Subcutaneous abdominal adipose tissue (tissue), 5 donors: ENCODE data around the gene SLBP.
A peak's percentile ranks its signal among the peaks of the same experiment; 100 is the strongest.

ENCODE experiments used
- H3K27ac ChIP-seq: one replicate; pipeline ENCODE4 v1.7.0; 2013; ENCODE audit warnings: low read depth, mild to moderate bottlenecking, inconsistent platforms, low read length, moderate library complexity
- H3K27me3 ChIP-seq, 5 donors: one replicate each; pipeline ENCODE4 v1.7.0; 2013; ENCODE audit warnings: low read length in 5 of 5, inconsistent platforms in 1 of 5; ENCODE audit not compliant: control insufficient read depth in 5 of 5, insufficient read depth in 4 of 5
- H3K36me3 ChIP-seq, 5 donors: one replicate each; pipeline ENCODE4 v1.7.0; 2013; ENCODE audit warnings: low read length in 5 of 5; ENCODE audit not compliant: control insufficient read depth in 5 of 5, insufficient read depth in 5 of 5
- H3K4me1 ChIP-seq, 5 donors: one replicate each; pipeline ENCODE4 v1.7.0; 2013; ENCODE audit warnings: low read length in 5 of 5, mild to moderate bottlenecking in 3 of 5, moderate library complexity in 1 of 5; ENCODE audit not compliant: control insufficient read depth in 5 of 5, insufficient read depth in 5 of 5
- H3K4me3 ChIP-seq, 5 donors: one replicate each; pipeline ENCODE4 v1.7.0; 2013; ENCODE audit warnings: low read length in 5 of 5, low read depth in 1 of 5
- H3K9ac ChIP-seq, 5 donors: one replicate each; pipeline ENCODE4 v1.7.0; 2013; ENCODE audit warnings: low read length in 5 of 5, mild to moderate bottlenecking in 4 of 5, moderate library complexity in 3 of 5
- H3K9me3 ChIP-seq, 5 donors: one replicate each; pipeline ENCODE4 v1.7.0; 2013; ENCODE audit warnings: low read length in 5 of 5; ENCODE audit not compliant: control insufficient read depth in 5 of 5
- donor health status: healthy.
- donor health status: healthy.
- donor health status: healthy.
- donor health status: healthy.
- donor health status: healthy.

The SLBP gene

GRCh38 chr4:1721003-1721665 lies 9.0 kb upstream of the SLBP start, which contains the start of the genes TACC3 and TMEM129:
TACC3 (plus strand) TSS chr4:1721521; CDS start chr4:1723422, 1,901 bp downstream.
TMEM129 (minus strand) TSS chr4:1721323; CDS start chr4:1720837, 486 bp downstream.
- H3K36me3 ChIP-seq = peaks cover 0 to 36% (median 21%) of the 10 kb centered on the region in 5 donors
- H3K4me3 ChIP-seq = peak within 1 kb of the TSS; percentile 64 to 88 (median 79)
- peak within 1 kb of the TSS; percentile 72 for H3K27ac ChIP-seq
- no peaks in the 10 kb centered on the region for H3K9me3 ChIP-seq
- H3K27me3 ChIP-seq = no peaks in the 10 kb centered on the region
- H3K9ac ChIP-seq = peak within 1 kb of the TSS in 4 of 5 donors; percentile 70 to 90 (median 84)
- H3K4me1 ChIP-seq = peaks cover 2 to 51% (median 40%) of the 10 kb centered on the region in 5 donors

- Histone ChIP-seq H3K9me3 (no peaks in the 10 kb centered on the region), H3K4me3 (peak overlapping the region; percentile 64 to 88 (median 79)), H3K36me3 (peaks cover 0 to 37% (median 22%) of the 10 kb centered on the region in 5 donors), H3K27me3 (no peaks in the 10 kb centered on the region), H3K4me1 (peaks cover 2 to 50% (median 40%) of the 10 kb centered on the region in 5 donors), H3K27ac (peak overlapping the region; percentile 72), H3K9ac (peak overlapping the region in 4 of 5 donors; percentile 70 to 90 (median 84))
Measured at GRCh38 chr4:1720163-1720983, 8.3 kb upstream of the SLBP start.

GRCh38 chr4:1718095-1718850 lies 6.2 kb upstream of the SLBP start:
- Histone ChIP-seq H3K9me3 (no peaks in the 10 kb centered on the region), H3K4me1 (peaks cover 2 to 56% (median 54%) of the 10 kb centered on the region in 5 donors), H3K36me3 (peaks cover 0 to 31% (median 20%) of the 10 kb centered on the region in 5 donors), H3K9ac (peak overlapping the region in 1 of 5 donors; percentile 52), H3K27ac (peak overlapping the region; percentile 23), H3K4me3 (no peak overlapping the region), H3K27me3 (no peaks in the 10 kb centered on the region)

GRCh38 chr4:1717129-1718094 lies 5.3 kb upstream of the SLBP start:
- no peak overlapping the region for H3K27ac ChIP-seq
- no peak overlapping the region for H3K9ac ChIP-seq
- peaks cover 0 to 3% (median 0%) of the 10 kb centered on the region in 5 donors for H3K27me3 ChIP-seq
- H3K4me3 ChIP-seq = no peak overlapping the region
- H3K9me3 ChIP-seq = no peaks in the 10 kb centered on the region
- H3K4me1 ChIP-seq = peaks cover 9 to 54% (median 54%) of the 10 kb centered on the region in 5 donors
- peaks cover 0 to 31% (median 20%) of the 10 kb centered on the region in 5 donors for H3K36me3 ChIP-seq

GRCh38 chr4:1716065-1716945 lies 4.2 kb upstream of the SLBP start:
- Histone ChIP-seq H3K27me3 (peaks cover 0 to 3% (median 0%) of the 10 kb centered on the region in 5 donors), H3K4me3 (no peak overlapping the region), H3K27ac (no peak overlapping the region), H3K4me1 (peaks cover 8 to 51% (median 47%) of the 10 kb centered on the region in 5 donors), H3K9ac (peak overlapping the region in 1 of 5 donors; percentile 12), H3K36me3 (peaks cover 0 to 31% (median 20%) of the 10 kb centered on the region in 5 donors), H3K9me3 (no peaks in the 10 kb centered on the region)

- Histone ChIP-seq H3K9me3 (no peaks in the 10 kb centered on the region), H3K4me1 (peaks cover 10 to 55% (median 52%) of the 10 kb centered on the region in 5 donors), H3K9ac (no peak overlapping the region), H3K27me3 (peaks cover 0 to 3% (median 0%) of the 10 kb centered on the region in 5 donors), H3K27ac (no peak overlapping the region), H3K36me3 (peaks cover 0 to 31% (median 20%) of the 10 kb centered on the region in 5 donors), H3K4me3 (no peak overlapping the region)
Measured at GRCh38 chr4:1715002-1715758, 3.1 kb upstream of the SLBP start.

- H3K4me1 ChIP-seq = peaks cover 10 to 50% (median 46%) of the 10 kb centered on the region in 5 donors
- H3K36me3 ChIP-seq = peaks cover 0 to 31% (median 20%) of the 10 kb centered on the region in 5 donors
- no peaks in the 10 kb centered on the region for H3K9me3 ChIP-seq
- H3K9ac ChIP-seq = peak overlapping the region in 1 of 5 donors; percentile 2
- no peak overlapping the region for H3K27ac ChIP-seq
- peaks cover 0 to 3% (median 0%) of the 10 kb centered on the region in 5 donors for H3K27me3 ChIP-seq
- H3K4me3 ChIP-seq = no peak overlapping the region
Measured at GRCh38 chr4:1714303-1715001, 2.3 kb upstream of the SLBP start.
